Endothelial cell of umbilical vein (primary cell): Measurements from ENCODE around the gene SPEN. TPM values are rescaled to one million over a fixed set of nuclear protein-coding genes. Genes with fewer than 3 reads are reported as not detected.

Source experiments
- BruUV-seq: library from RNA; stranded (reverse); fragments of 400-500 nt; replicated peaks from 2 replicates; lab custom pipeline; 2021; lab: Mats Ljungman, UMichigan
- CTCF ChIA-PET: fragments of 300-600, 350-600 bp; sonication (Branson Sonifier 250); formaldehyde crosslinking; loops from one replicate; lab custom pipeline; 2021; ENCODE audit warnings: antibody characterized with exemption, inconsistent platforms; lab: Charles Lee
- POLR2A ChIA-PET: fragments of 300-600, 350-600 bp; sonication (Branson Sonifier 250); formaldehyde crosslinking; loops from one replicate; lab custom pipeline; 2021; ENCODE audit warnings: antibody characterized with exemption, inconsistent platforms; lab: Charles Lee
- DNase-seq: peaks from one replicate; pipeline ENCODE4 v3.0.0-alpha.2; 2011; ENCODE audit warnings: low read depth, low spot score
- FAIRE-seq: peaks from 2 replicates; lab custom pipeline; 2011; peaks lifted over from hg19 to GRCh38; lab: Jason Lieb, UNC
- H2AFZ ChIP-seq: 2 replicates; pipeline ENCODE4 v1.6.0; 2012; ENCODE audit warnings: low read depth, low read length, control low read depth, inconsistent platforms
- H3K27ac ChIP-seq: 2 replicates; pipeline ENCODE4 v1.5.1; 2011; ENCODE audit warnings: low read depth, mild to moderate bottlenecking, control low read depth, low read length, moderate library complexity; ENCODE audit not compliant: insufficient read depth
- H3K27me3 ChIP-seq, 2 experiments: 2 replicates each; pipeline versions ENCODE4 v1.6.0 to v1.6.1; 2011; ENCODE audit warnings: low read length in 2 of 2, mixed read lengths in 1 of 2; ENCODE audit not compliant: control insufficient read depth in 2 of 2, insufficient read depth in 2 of 2
- H3K36me3 ChIP-seq, 2 experiments: 2 replicates in 1 of 2; 3 replicates in 1 of 2; pipeline ENCODE4 v1.5.1; 2011; ENCODE audit warnings: low read length in 2 of 2, mild to moderate bottlenecking in 1 of 2, moderate library complexity in 1 of 2; ENCODE audit not compliant: control insufficient read depth in 2 of 2, insufficient read depth in 2 of 2; ENCODE audit errors: extremely low read depth in 1 of 2
- H3K4me1 ChIP-seq: 3 replicates; pipeline ENCODE4 v1.5.1; 2011; ENCODE audit warnings: mild to moderate bottlenecking, low read length; ENCODE audit not compliant: control insufficient read depth, insufficient read depth; ENCODE audit errors: extremely low read depth
- H3K4me2 ChIP-seq: 2 replicates; pipeline ENCODE4 v1.6.1; 2011; ENCODE audit warnings: low read length, control low read depth, mixed read lengths; ENCODE audit not compliant: insufficient read depth
- H3K4me3 ChIP-seq, 3 experiments: fragments of 200-600 bp in 1 of 3; sonication (generic), shearing (Covaris generic) in 1 of 3; replicated peaks in 1 of 3; 2 replicates each; pipeline ENCODE4 v1.5.1; 2011 to 2016; ENCODE audit warnings: control low read depth in 3 of 3, low read length in 3 of 3, mild to moderate bottlenecking in 2 of 3, inconsistent platforms in 1 of 3, low read depth in 1 of 3, moderate library complexity in 1 of 3; ENCODE audit not compliant: insufficient read depth in 1 of 3
- H3K79me2 ChIP-seq: 2 replicates; pipeline ENCODE4 v1.6.0; 2012; ENCODE audit warnings: low read length, inconsistent platforms; ENCODE audit not compliant: control insufficient read depth, insufficient read depth
- H3K9ac ChIP-seq: replicated peaks from 2 replicates; pipeline ENCODE3; 2011; ENCODE audit warnings: low read length, control low read depth; ENCODE audit not compliant: insufficient read depth; ENCODE audit errors: extremely low read depth
- H3K9me1 ChIP-seq: replicated peaks from 3 replicates; pipeline ENCODE4 v1.6.0; 2011; ENCODE audit warnings: mild to moderate bottlenecking, low read length; ENCODE audit not compliant: control insufficient read depth, insufficient read depth; ENCODE audit errors: extremely low read depth
- H3K9me3 ChIP-seq: replicated peaks from 2 replicates; pipeline ENCODE4 v1.5.1; 2012; ENCODE audit warnings: low read length, inconsistent platforms; ENCODE audit not compliant: control insufficient read depth, insufficient read depth
- H4K20me1 ChIP-seq: replicated peaks from 2 replicates; pipeline ENCODE3; 2011; ENCODE audit warnings: mild to moderate bottlenecking, low read length; ENCODE audit not compliant: control insufficient read depth, insufficient read depth; ENCODE audit errors: extremely low read depth
- CTCF ChIP-seq, 2 donors: IDR thresholded peaks; 1 replicate in 1 of 2; 2 replicates in 1 of 2; pipeline ENCODE4 v1.5.1; 2011; ENCODE audit warnings: low read length in 2 of 2, mild to moderate bottlenecking in 2 of 2, moderate library complexity in 2 of 2, control low read depth in 1 of 2, inconsistent platforms in 1 of 2, low read depth in 1 of 2; ENCODE audit not compliant: insufficient read depth in 1 of 2; ENCODE audit errors: extremely low read depth in 1 of 2
- EZH2 ChIP-seq: IDR thresholded peaks from 2 replicates; pipeline ENCODE4 v1.6.1; 2012; ENCODE audit warnings: borderline replicate concordance, low read depth, mild to moderate bottlenecking, moderate library complexity, low read length, inconsistent platforms; ENCODE audit not compliant: severe bottlenecking
- FOS ChIP-seq: IDR thresholded peaks from 2 replicates; pipeline ENCODE4 v1.6.1; 2011; ENCODE audit warnings: mild to moderate bottlenecking, low read length, moderate library complexity, borderline replicate concordance; ENCODE audit not compliant: insufficient read depth
- GATA2 ChIP-seq: IDR thresholded peaks from 2 replicates; pipeline ENCODE4 v1.7.0; 2011; ENCODE audit warnings: low read depth, mild to moderate bottlenecking, moderate library complexity, mixed read lengths, low read length; ENCODE audit not compliant: insufficient read length, insufficient read depth
- JUN ChIP-seq: IDR thresholded peaks from 2 replicates; pipeline ENCODE4 v1.6.1; 2011; ENCODE audit warnings: borderline replicate concordance, low read depth; ENCODE audit not compliant: insufficient read length, insufficient read depth
- MAX ChIP-seq: IDR thresholded peaks from 2 replicates; pipeline ENCODE4 v1.6.1; 2011; ENCODE audit not compliant: insufficient read depth, insufficient read length
- MYC ChIP-seq: IDR thresholded peaks from one replicate; pipeline ENCODE4 v1.6.1; 2011; ENCODE audit warnings: mild to moderate bottlenecking, low read depth, low read length
- POLR2A ChIP-seq: IDR thresholded peaks from 2 replicates; pipeline ENCODE4 v1.6.1; 2012; ENCODE audit warnings: low read depth, mild to moderate bottlenecking, control low read depth, low read length
- POLR2AphosphoS5 ChIP-seq: IDR thresholded peaks from 2 replicates; pipeline ENCODE4 v1.6.1; 2012; ENCODE audit warnings: low read depth, mild to moderate bottlenecking, control low read depth, low read length, moderate library complexity; ENCODE audit not compliant: insufficient read depth
- dilution Hi-C: fragments of 300-500 bp; cut with MboI; formaldehyde crosslinking; loops from one replicate; pipeline ENCODE4 v1.15.0; 2019; ENCODE audit warnings: low sequenced_read_pairs; ENCODE audit not compliant: extremely low pct_ligation_motif_present
- intact Hi-C: fragments of 100-400 bp; cut with micrococcal nuclease; formaldehyde crosslinking; loops from one replicate; pipeline ENCODE4 v1.10.0; 2022
- polyA plus RNA-seq, 4 experiments: library from polyadenylated mRNA; depleted of rRNA in 3 of 4; stranded (reverse) in 3 of 4; unstranded in 1 of 4; fragments of >200 nt; gene quantifications; 2 replicates each; pipeline versions ENCODE4 v1.2.1 to v1.2.3, GENCODE V29; 2011 to 2012; ENCODE audit warnings: missing spikeins in 1 of 4
- total RNA-seq: library from RNA; stranded (reverse); gene quantifications from 2 replicates; pipeline ENCODE4 v1.2.3, GENCODE V29; 2021

The SPEN gene
- total and polyA plus RNA-seq, 2 donors (not counting 3 experiments of a cell fraction or from before 2014, with no cell fraction given) = 9.3 to 44.4 TPM

GRCh38 chr1:15941899-15942660, 94.6 kb downstream of the SPEN start:
- Histone ChIP-seq H3K27ac (no peak overlapping the region), H3K4me2 (no peak overlapping the region), H3K4me1 (peaks cover 21% of the 10 kb centered on the region), H2AFZ (no peak overlapping the region), H3K27me3 (no peaks in the 10 kb centered on the region), H3K36me3 (peaks cover 17 to 53% of the 10 kb centered on the region in 2 experiments), H3K9me3 (no peaks in the 10 kb centered on the region), H3K9me1 (no peaks in the 10 kb centered on the region), H3K79me2 (no peaks in the 10 kb centered on the region), H4K20me1 (no peaks in the 10 kb centered on the region), H3K4me3 (no peak overlapping the region), H3K9ac (no peak overlapping the region)
- no peak for FAIRE-seq
- ChIA-PET CTCF (interaction anchor here (0.5 to 1.8 kb wide), 2 partner anchors 126 to 150 kb away, joined by 3 to 5 read pairs; no protein-coding TSS in a partner anchor), POLR2A (no interaction called here)
- TF ChIP-seq CTCF (IDR thresholded peaks at IDR 0.05; ENCODE audit: extremely low read depth in 1 of 2, insufficient read depth in 1 of 2, low read depth in 1 of 2, low read length in 2 of 2) = no peak
- no peak for TF ChIP-seq POLR2A
- no peak for TF ChIP-seq GATA2
- no peak for TF ChIP-seq EZH2
- no peak for TF ChIP-seq FOS
- no peak for TF ChIP-seq JUN
- no peak for TF ChIP-seq POLR2AphosphoS5
- TF ChIP-seq MAX = no peak
- TF ChIP-seq MYC = no peak
- intact Hi-C loops = no loop called here
- dilution Hi-C loops = no loop called here
- TSS peak; percentile 29 for BruUV-seq
- DNase-seq = no peak
